ENCODE results near the gene VAPB. TPM values are rescaled to one million over a fixed set of nuclear protein-coding genes. Genes with fewer than 3 reads are reported as not detected.

VAPB gene
- total RNA-seq, 1 experiment from 2014 or later, result 27.8 TPM

DNA sequence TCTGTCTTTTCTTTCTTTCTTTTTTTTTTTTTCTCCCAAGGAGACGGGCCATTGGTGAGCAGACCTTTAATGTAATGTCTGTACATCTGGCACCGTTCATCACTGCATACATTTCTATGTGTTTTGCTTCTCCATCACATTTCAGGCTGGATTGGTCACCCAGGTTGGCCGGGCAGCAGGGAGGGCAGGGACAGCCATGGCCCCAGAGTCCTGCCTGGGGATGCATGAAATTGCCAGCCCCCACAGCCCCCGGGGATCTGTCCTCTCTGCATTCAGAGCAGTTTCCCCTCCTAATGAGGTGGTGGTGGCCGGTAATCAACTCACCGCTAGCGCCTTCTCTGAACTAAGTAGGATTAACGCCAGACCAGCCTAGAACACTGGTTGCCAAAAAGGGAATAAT lies 75.8 kb downstream of the VAPB start:
- in situ Hi-C loops (cut with HindIII; ENCODE audit: low pct_unique_long_range_greater_than_20kb, low sequenced_read_pairs), result no loop called here
- DNase-seq (ENCODE audit: low read depth, low spot score), result no peak

DNA sequence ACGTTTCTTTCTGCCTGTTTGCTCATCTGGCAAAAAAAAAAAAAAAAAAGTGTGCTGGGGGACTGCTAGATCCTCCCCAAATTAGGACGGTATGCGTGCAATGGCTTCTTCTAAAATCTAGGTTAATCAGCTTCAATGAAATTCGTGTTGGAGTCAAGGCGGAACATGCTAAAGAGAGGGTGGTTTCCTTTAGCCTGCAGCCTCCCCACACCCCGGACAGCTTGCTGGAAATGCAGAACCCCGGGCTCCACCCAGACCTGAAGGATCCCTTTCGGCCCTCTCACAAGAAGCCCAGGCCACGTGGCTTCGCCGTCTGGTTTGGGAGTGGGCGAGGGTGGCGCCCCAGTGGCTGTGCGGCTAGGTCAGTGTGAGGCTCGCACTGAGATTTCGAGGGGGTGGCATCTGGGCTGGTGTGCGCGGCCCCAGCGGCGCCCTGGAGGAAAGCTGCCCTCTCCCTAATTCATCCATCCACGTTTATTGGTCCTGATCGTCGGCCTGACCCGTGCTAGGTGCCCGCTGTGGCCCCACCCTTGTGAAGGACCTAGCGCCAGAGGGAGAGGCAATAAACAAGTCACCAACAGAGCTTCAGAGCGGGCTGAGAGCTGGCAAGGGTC lies 77.2 kb downstream of the VAPB start:
- in situ Hi-C loops (cut with HindIII; ENCODE audit: low pct_unique_long_range_greater_than_20kb, low sequenced_read_pairs), result no loop called here
- DNase-seq (ENCODE audit: low read depth, low spot score), result no peak

DNA sequence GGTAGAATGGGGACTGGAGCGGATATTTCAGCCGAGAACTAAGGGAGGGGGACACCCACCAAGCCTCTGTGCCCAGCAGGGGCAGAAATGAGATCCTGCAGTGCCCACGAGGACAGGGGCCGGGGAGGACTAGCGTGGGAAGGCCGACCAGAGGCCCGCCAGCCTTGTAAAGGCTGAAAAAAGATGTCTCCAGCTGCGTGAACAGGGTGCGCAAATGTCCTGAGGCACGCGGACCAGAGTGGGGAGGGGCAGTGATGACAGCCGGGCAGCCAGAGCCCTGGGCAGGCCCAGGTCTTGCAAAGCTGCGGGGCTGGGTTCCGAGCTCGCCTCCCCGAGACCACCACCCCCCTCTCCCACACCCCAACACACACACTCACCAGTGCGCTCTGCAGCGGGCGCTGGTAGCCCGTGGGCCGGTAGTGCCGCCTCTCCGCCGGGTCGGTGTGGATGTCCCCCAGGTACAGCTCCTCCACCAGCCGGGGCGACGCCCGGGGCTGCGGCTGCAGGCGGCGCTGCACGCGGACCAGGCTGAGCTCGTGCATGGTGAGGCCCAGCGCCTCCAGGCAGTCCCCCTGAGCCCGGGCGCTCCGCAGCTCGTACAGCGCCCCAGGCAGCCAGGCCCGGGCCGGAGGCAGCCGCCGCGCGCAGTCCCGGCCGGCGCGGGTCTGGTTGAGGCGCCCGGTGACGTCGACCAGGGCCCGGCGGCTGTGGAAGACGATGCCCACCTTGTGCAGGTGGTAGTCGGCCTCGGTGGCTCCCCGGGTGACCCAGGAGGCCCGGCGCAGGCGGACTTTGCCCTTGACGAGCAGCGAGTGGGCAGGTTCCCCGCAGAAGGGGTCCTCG lies 77.9 kb downstream of the VAPB start:
- DNase-seq (ENCODE audit: low read depth, low spot score), result no peak
- in situ Hi-C loops (cut with HindIII; ENCODE audit: low pct_unique_long_range_greater_than_20kb, low sequenced_read_pairs), result no loop called here

DNA sequence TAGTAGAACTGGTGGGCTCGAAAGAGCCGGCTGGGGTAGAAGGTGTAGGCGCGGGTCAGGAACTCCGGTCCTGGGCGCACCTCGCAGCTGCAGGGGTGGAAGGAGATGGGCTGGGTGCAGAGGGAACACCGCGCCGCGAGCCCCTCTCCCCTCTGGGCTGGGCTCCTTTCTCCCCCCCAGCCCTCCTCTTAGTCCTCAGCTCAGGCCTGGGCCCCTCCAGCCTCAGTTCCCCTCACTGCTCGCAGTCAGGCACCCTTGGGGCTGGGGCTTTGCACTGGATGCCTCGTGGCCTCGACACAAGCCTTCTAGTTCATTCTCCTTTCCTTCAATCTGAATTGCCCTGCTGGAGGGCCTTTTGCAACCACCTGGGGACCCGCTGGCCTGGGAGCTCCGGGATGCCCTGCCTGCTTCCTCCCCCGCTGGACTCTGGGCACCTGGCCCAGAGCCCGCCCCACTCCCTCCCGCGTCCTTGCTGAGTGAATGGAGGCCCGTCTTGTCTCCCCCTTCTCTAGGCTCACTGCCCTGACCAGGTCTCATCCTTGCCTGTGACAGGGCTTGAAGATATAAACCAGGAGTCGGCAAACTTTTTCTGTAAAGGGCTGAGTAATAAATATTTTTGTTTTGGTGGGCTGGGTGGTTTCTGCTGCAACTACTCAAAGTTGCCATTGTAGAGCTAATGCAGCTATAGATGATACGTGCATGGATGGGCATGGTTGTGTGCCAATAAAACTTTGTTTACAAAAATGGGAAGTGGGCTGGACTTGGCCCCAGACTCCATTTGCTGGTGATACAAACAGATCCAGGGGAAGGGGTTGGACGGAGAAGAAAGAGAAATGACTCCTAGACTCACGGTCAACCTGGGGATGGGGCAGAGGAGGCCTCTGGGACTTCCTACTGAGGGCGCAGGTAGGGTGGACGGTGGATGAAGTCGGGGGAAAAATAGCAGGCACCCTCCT lies 78.8 kb downstream of the VAPB start:
- DNase-seq (ENCODE audit: low read depth, low spot score), result no peak
- in situ Hi-C loops (cut with HindIII; ENCODE audit: low pct_unique_long_range_greater_than_20kb, low sequenced_read_pairs), result no loop called here

DNA sequence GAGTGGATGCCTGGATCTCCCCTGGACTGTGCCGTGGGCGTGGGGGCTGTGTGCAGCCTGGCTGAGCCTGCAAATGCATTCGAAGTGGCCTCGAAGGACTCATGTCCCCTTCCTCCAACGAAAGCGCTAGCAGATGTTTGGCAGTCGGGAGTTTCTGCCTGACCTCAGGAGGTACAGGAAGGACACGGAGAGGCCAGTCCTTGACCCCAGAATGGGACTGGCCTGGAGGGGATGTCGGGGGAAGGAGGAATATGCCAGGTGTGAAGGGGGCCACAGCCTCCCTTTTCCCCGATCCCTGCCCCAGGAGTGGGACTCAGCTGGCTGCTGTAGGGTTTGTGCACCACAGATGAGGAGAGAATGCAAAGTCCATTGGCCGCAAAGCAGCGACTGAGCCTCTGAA lies 80.6 kb downstream of the VAPB start:
- DNase-seq (ENCODE audit: low read depth, low spot score), result no peak
- in situ Hi-C loops (cut with HindIII; ENCODE audit: low pct_unique_long_range_greater_than_20kb, low sequenced_read_pairs), result no loop called here

DNA sequence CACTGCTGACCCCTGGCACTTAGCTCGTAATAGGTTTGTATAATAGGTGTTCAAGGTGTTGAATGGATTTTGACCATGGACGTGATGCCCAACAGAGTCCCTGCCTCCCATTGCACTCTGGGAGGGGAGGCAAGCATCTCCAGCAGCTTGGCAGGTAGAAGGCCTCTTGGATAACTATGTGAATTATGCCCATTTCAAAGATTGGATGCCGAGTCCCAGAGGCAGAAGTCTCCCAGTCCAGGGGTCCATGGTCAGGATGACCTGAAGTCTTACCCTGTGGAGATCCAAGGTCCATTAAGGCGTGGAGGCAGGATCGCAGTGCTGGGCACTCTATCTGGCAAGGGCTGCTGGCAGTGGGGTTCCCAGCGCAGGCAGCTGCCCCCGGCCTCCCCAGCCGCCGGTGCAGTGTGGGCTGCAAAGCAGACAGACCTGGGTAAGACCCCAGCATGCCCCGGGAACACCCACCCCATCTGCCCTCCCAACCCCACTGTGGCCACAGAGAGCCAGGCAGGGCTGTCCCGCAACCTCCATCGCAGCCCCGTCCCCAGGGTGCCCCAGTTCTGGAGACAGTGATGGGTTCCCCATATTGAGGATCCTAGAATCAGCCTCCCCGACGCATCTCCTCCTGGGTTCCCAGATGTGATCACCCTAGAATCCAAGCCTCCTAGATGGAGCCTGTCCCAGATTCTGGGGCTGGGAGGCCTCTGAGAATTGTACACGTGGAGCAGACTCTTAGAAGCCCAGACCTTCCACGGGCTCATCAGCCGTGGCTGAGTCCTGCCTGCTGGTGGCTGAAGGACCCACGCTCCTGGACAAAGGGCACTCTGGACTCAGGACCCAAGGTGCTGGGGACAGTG lies 81.5 kb downstream of the VAPB start:
- in situ Hi-C loops (cut with HindIII; ENCODE audit: low pct_unique_long_range_greater_than_20kb, low sequenced_read_pairs), result no loop called here
- DNase-seq (ENCODE audit: low read depth, low spot score), result no peak

DNA sequence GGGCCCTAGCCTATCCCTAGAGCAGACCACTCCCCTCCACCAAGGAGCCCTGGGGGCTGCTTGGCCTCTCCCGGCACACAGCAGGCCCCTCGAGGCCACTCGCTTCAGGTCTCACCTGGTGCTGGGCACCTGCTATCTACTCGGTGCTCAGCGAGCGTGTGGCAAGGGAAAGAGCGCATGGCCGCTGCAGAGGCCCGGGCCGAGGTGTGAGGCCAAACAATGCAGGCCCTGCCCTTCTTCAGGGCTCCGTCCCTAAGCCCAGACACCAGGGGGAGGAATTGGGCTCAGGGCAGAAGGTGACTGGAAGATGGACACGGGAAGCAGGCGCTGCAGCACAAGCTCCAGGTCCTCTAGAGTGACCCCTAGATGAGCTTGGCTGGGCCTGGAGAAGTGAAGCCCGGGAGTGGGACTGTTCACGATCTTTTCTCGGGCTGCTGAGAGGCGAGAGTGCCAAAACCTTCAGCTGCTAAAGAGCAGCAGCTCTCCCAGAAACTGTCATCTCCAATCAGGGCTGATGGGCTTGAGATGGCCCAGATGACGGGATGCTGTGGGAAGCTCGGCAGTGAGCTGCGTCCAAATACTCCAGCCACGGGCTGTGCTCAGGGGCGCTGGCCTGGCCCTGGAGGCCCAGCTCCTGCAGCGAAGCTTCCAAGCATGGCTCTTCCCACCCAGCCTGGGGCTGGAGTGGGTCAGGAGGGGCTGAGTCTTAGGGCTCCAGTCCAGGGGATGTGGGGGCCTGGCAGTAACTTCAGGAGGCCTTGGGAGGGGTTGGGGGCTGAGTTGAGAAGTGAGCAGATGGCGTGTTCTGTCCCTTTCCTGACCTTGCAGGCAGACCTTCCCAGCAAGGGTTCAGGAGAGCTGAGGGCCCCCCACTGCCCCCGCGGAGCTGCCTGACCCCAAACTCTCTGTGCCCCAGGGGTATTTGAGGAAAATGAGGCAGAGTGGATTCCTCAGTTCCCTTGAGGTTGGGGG lies 82.5 kb downstream of the VAPB start:
- in situ Hi-C loops (cut with HindIII; ENCODE audit: low pct_unique_long_range_greater_than_20kb, low sequenced_read_pairs), result no loop called here

DNA sequence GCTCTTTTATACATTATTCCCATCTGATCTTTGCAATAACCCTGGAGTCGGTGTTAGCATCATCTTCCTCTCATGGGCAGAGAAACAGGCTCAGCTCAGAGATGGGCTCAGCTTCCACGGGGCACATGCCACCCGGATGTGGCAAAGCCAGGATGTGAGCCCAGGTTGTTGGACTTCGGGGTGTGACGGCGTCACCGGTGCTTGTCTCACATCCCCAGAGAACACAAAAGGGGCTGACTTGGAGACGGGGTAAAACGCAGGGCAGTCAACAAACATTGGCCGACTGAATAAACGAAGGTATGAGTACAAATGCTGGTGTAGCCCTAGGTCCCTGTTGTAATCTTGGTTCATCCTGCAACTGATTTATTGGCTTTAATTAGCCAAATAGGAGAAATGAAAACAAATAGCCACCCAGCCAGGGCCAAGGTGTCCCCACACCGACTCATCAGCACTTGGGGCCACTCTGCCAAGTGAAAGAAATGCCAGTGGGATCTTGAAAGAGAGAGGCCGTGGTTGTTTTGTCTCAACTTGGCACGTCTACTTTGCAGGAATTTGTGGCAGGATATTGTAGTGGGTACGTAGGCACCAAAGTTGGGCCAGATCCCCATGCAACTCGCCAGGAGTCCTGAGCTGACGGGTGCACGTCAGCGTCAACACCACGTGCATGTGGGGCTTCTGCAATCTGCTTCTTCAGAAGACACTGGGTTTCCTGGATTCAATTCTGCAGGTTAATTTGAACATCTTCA lies 83.4 kb downstream of the VAPB start:
- in situ Hi-C loops (cut with HindIII; ENCODE audit: low pct_unique_long_range_greater_than_20kb, low sequenced_read_pairs), result no loop called here
- DNase-seq (ENCODE audit: low read depth, low spot score), result no peak

More for the DNA sequence above, 82.5 kb downstream of the VAPB start:
- no peak for DNase-seq (ENCODE audit: low read depth, low spot score)

DNA sequence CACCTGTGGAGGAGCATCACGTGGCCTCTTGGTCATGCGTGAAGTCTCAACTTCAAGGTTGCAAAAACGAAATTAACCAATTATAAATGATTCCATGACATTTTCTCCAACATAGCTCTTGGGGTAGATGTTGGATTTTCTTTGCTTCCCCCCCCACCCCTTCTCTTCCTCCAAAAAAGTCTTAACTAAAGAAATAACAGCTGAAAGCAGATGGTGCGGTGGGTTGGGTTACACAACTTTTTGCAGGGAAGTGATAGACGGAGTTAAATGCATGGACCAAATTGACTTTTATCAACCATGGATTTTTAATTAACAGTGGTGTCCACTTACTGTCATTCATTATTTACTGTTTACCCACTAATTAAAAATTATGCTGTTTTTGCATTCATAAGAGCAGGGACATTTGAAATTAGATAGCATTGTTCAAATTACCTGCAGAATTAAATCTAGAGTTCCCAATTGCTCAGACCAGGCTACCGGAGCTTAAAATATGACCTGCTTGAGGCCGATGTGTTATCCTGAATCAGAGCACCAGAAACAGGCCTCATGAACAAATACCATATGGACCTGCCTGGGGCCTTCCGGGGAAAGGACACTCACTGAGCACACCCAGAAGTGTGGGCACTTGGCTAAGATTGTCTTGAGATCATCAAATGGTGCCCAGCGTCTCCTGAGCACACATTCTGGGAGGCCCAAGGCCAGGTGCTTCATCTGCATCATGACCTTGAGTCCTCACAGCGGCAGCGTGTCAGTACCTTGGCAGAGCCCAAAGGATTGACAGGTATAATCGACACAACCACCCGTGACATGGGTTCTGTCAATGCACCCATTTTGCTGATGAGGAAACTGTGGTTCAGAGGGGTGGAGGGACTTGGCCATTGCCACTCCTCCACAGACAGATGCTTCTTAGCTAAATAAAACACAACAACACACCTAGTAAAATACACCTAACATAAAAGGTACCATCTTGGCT lies 84.7 kb downstream of the VAPB start:
- DNase-seq (ENCODE audit: low read depth, low spot score), result no peak
- in situ Hi-C loops (cut with HindIII; ENCODE audit: low pct_unique_long_range_greater_than_20kb, low sequenced_read_pairs), result no loop called here

DNA sequence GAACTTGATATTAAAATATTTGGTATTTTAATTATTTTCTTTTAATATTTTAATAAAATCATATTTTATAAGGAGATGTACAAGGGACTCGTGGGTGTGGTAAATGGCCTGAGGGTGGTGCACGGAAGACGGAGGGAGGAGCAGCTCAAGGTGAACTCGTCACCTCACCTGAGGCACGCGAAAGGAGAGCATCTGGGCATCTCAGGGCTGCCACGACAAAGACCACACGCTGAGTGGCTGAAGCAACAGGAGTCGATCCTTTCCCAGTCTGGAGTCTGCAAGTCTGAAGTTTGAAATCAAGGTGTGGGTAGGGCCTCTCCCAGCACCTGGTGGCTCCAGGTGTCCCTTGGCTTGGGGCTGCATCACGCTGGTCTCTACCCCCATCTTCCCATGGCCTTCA lies 86.4 kb downstream of the VAPB start:
- in situ Hi-C loops (cut with HindIII; ENCODE audit: low pct_unique_long_range_greater_than_20kb, low sequenced_read_pairs), result no loop called here
- no peak for DNase-seq (ENCODE audit: low read depth, low spot score)

DNA sequence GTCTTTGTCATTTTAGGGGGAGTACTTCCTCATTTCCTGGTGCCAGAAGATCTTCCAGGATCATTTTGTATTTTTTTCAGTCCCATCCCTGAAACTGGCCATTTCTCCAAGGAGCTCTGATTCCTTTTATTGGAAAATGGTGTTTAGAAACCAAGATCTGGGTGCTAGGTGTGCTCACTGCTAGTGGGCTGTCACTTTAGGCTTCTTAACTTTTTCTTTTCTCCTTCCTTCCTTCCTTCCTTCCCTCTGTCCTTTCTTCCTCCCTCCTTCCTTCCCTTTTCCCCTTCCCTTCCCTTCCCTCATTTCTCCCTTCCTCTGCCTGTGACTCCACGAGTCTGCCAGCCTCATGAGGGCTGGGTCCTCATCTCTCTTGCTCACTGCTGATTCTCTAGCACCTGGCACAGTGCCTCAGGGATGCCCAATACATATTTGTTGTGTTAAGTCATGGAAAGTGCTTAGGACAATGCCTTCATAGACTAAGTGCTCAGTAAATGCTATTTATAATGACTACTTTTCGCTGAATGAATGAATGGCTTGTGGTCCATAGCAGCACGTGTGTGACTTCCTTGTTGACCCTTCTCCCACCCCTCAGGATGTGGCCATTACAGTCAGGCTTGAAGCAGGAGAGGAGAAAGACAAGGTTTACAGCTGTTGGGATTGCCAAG lies 89.2 kb downstream of the VAPB start:
- DNase-seq (ENCODE audit: low read depth, low spot score), result no peak
- in situ Hi-C loops (cut with HindIII; ENCODE audit: low pct_unique_long_range_greater_than_20kb, low sequenced_read_pairs), result no loop called here

DNA sequence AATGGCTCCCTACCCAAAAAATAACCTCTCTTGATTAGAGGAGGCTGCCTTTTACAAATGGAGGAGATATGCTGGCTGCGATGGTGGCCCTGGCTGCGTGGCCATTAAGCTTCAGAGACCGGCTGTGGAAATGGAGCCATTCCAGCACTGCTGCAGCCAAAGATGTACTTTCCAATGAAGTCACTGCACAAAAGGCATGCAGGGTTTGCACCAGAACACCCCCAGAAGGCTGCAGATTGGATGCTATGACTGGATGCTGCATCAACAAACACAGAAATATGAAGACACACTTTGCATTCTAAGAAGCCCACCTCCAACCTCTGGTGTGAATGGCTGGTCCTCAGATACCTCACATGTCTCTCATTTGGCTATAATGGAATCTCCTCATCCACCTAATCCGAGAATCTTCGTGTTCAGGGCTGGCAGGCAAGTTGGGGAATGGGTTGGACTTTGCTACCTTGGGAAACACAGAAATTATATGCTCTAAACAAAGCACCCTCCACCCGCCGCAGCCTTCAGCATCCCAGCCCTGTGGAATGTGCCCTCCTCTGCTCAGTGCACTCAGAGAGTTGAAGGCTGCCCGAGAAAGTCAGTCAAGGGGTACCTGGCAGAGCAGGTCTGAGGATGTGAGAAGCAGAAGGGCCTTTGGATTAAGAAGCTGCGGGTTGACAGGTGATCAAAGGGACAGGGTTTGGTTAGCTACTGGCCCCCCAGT lies 90.9 kb downstream of the VAPB start:
- DNase-seq (ENCODE audit: low read depth, low spot score), result no peak
- in situ Hi-C loops (cut with HindIII; ENCODE audit: low pct_unique_long_range_greater_than_20kb, low sequenced_read_pairs), result no loop called here

DNA sequence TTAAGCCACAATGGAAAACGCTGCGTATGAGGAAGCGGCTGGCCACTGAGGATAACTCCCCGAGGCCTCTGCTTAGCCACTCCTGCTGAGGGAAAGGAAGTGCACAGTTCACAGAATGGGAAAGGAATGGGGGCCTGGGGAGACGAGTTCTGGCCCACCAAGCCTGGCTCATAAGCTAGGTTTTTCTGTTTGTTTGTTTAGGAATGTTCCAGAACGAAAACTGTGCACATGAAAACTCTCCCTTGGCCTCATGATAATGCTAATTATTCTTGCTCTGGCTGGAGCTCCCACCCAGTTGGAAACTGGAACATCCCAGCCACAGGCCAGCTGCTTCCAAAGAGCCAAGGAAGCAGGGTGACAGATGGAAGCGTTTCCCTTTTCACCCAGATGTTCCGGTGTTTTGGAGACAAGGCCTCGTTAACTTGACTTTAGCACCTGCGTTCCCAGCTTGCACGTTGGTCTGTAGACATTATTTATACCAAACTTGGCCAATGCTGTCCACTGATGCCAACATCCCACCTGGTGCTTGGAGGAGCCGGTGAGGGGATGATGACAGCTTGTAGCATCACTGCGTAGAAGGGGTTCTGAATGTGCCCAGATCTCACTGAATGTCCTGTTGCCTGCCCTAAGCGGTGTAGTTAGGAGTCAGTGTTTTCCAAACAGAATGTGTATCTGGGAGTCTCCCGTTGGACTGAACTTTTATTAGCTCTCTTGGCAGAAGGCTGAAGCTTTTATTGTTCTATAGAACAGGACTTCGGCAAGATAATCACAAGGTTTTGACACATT lies 91.7 kb downstream of the VAPB start:
- in situ Hi-C loops (cut with HindIII; ENCODE audit: low pct_unique_long_range_greater_than_20kb, low sequenced_read_pairs), result no loop called here
- no peak for DNase-seq (ENCODE audit: low read depth, low spot score)

Data from SK-MEL-5 (cell line).